Ishikawa (cell line): ENCODE measurements around the gene TCEAL4.

ENCODE experiments used
- CEBPB ChIP-seq: IDR thresholded peaks from 2 replicates; pipeline ENCODE4 v1.6.1; 2012
- CREB1 ChIP-seq: IDR thresholded peaks from 2 replicates; pipeline ENCODE4 v1.6.1; 2012; ENCODE audit warnings: low read depth
- EGR1 ChIP-seq: IDR thresholded peaks from 2 replicates; pipeline ENCODE4 v1.6.1; 2012
- EP300 ChIP-seq: IDR thresholded peaks from 2 replicates; pipeline ENCODE4 v1.6.1; 2012; ENCODE audit warnings: borderline replicate concordance
- FOXM1 ChIP-seq: IDR thresholded peaks from 2 replicates; pipeline ENCODE4 v1.6.1; 2012; ENCODE audit warnings: low read depth, borderline replicate concordance
- MAX ChIP-seq: IDR thresholded peaks from 2 replicates; pipeline ENCODE4 v1.6.1; 2012
- NFIC ChIP-seq: IDR thresholded peaks from 2 replicates; pipeline ENCODE4 v1.6.1; 2012
- RAD21 ChIP-seq: IDR thresholded peaks from 2 replicates; pipeline ENCODE4 v1.6.1; 2012; ENCODE audit warnings: low read depth
- REST ChIP-seq: IDR thresholded peaks from 2 replicates; pipeline ENCODE4 v1.6.1; 2012; ENCODE audit warnings: low read depth, mild to moderate bottlenecking
- TAF1 ChIP-seq: IDR thresholded peaks from 2 replicates; pipeline ENCODE4 v1.6.1; 2012; ENCODE audit warnings: low read depth, mild to moderate bottlenecking
- TCF12 ChIP-seq: IDR thresholded peaks from 2 replicates; pipeline ENCODE4 v1.6.1; 2012; ENCODE audit warnings: low read depth
- TEAD4 ChIP-seq: IDR thresholded peaks from 2 replicates; pipeline ENCODE4 v1.6.1; 2012
- USF1 ChIP-seq: IDR thresholded peaks from 2 replicates; pipeline ENCODE4 v1.6.1; 2012
- YY1 ChIP-seq: IDR thresholded peaks from 2 replicates; pipeline ENCODE4 v1.6.1; 2012; ENCODE audit warnings: low read depth
- ZBTB7A ChIP-seq: IDR thresholded peaks from 2 replicates; pipeline ENCODE4 v1.6.1; 2012; ENCODE audit warnings: low read depth

Gene TCEAL4

GRCh38 chrX:103585411-103586313, at the start of gene TCEAL4:
Gene TCEAL4 (plus strand): TSS chrX:103585515. CDS start chrX:103586676, 1,161 bp downstream.
- TF ChIP-seq ZBTB7A (no peak), FOXM1 (no peak), REST (no peak), MAX (no peak), TAF1 (peak; percentile 47; the same call in 1 of the 2 replicates), CREB1 (no peak), TCF12 (no peak), CEBPB (no peak), RAD21 (no peak), TEAD4 (no peak), USF1 (peak; percentile 82), NFIC (no peak), EGR1 (no peak), YY1 (peak; percentile 64), EP300 (no peak)

- TF ChIP-seq EGR1 (no peak), TAF1 (no peak), YY1 (no peak), CEBPB (no peak), REST (no peak), NFIC (no peak), RAD21 (no peak), FOXM1 (no peak), USF1 (no peak), CREB1 (no peak), MAX (no peak)
Measured at GRCh38 chrX:103536071-103536470, 49.2 kb upstream of the TCEAL4 start.

- no peak for TF ChIP-seq NFIC
Measured at GRCh38 chrX:103536732-103537131, 48.6 kb upstream of the TCEAL4 start.

- no peak for TF ChIP-seq FOXM1
- TF ChIP-seq REST: no peak
- TF ChIP-seq EP300: no peak
- no peak for TF ChIP-seq RAD21
- no peak for TF ChIP-seq YY1
- no peak for TF ChIP-seq NFIC
- no peak for TF ChIP-seq USF1
- no peak for TF ChIP-seq CEBPB
- no peak for TF ChIP-seq TEAD4
- TF ChIP-seq ZBTB7A: no peak
- TF ChIP-seq TCF12: no peak
- no peak for TF ChIP-seq MAX
Measured at GRCh38 chrX:103537871-103538387, 47.4 kb upstream of the TCEAL4 start.
